IMR-90 (cell line): ENCODE data around the gene ZFYVE28. TPM values are rescaled to one million over a fixed set of nuclear protein-coding genes. Genes with fewer than 3 reads are reported as not detected.
A peak's percentile ranks its signal among the peaks of the same experiment; 100 is the strongest.

Experiments used
- ATAC-seq: fragments of 200-7000 bp; cut with Tn5 transposase; 2 replicates; pipeline ENCODE4 v1.9.1; 2020; ENCODE audit warnings: low read depth, mild to moderate bottlenecking, moderate library complexity
- BruUV-seq: library from RNA; stranded (reverse); fragments of 400-500 nt; replicated peaks from 2 replicates; lab custom pipeline; 2021; lab: Mats Ljungman, UMichigan
- CTCF ChIA-PET: fragments of 300-600 bp; formaldehyde crosslinking; extraction: SDS; loops from one replicate; lab custom pipeline; 2021; ENCODE audit warnings: antibody characterized with exemption; lab: Yijun Ruan, JAX
- POLR2A ChIA-PET: fragments of 300-600 bp; sonication (Branson Sonifier 250); formaldehyde crosslinking; loops from one replicate; lab custom pipeline; 2022; ENCODE audit warnings: antibody characterized with exemption; ENCODE audit not compliant: unreplicated experiment; lab: Charles Lee
- DNase-seq: peaks from one replicate; pipeline ENCODE4 v3.0.0; 2013
- H2AFZ ChIP-seq: replicated peaks from 2 replicates; pipeline ENCODE3; 2013; ENCODE audit warnings: low read length, mild to moderate bottlenecking; ENCODE audit not compliant: poor library complexity
- H2AK5ac ChIP-seq: 2 replicates; pipeline ENCODE4 v1.6.1; 2013; ENCODE audit warnings: low read depth, low read length, inconsistent platforms
- H2AK9ac ChIP-seq: replicated peaks from 2 replicates; pipeline ENCODE3; 2013; ENCODE audit warnings: mild to moderate bottlenecking, low read depth, low read length, moderate library complexity; ENCODE audit not compliant: poor library complexity
- H2BK120ac ChIP-seq: 2 replicates; pipeline ENCODE4 v1.6.1; 2013; ENCODE audit warnings: low read depth, low read length, inconsistent platforms
- H2BK15ac ChIP-seq: 3 replicates; pipeline ENCODE4 v1.6.1; 2013; ENCODE audit warnings: low read depth, low read length, inconsistent platforms
- H2BK20ac ChIP-seq: 2 replicates; pipeline ENCODE4 v1.6.1; 2013; ENCODE audit warnings: low read depth, mild to moderate bottlenecking, inconsistent platforms, low read length, moderate library complexity
- H2BK5ac ChIP-seq: 2 replicates; pipeline ENCODE4 v1.6.1; 2013; ENCODE audit warnings: mild to moderate bottlenecking, low read depth, low read length, inconsistent platforms; ENCODE audit not compliant: poor library complexity, severe bottlenecking
- H3K14ac ChIP-seq: replicated peaks from 2 replicates; pipeline ENCODE4 v1.6.1; 2013; ENCODE audit warnings: low read depth, low read length, inconsistent platforms
- H3K18ac ChIP-seq: 2 replicates; pipeline ENCODE4 v1.6.1; 2013; ENCODE audit warnings: low read depth, low read length, control low read depth
- H3K23ac ChIP-seq: 2 replicates; pipeline ENCODE4 v1.6.1; 2013; ENCODE audit warnings: low read depth, low read length, inconsistent platforms
- H3K27ac ChIP-seq: 2 replicates; pipeline ENCODE4 v1.5.1; 2013; ENCODE audit warnings: mild to moderate bottlenecking, control low read depth, low read length; ENCODE audit not compliant: insufficient read depth
- H3K27me3 ChIP-seq: 2 replicates; pipeline ENCODE4 v1.6.1; 2013; ENCODE audit warnings: low read length; ENCODE audit not compliant: control insufficient read depth, insufficient read depth
- H3K36me3 ChIP-seq: 2 replicates; pipeline ENCODE4 v1.6.1; 2013; ENCODE audit warnings: low read length, mixed read lengths; ENCODE audit not compliant: control insufficient read depth, insufficient read depth
- H3K4ac ChIP-seq: 2 replicates; pipeline ENCODE4 v1.6.1; 2013; ENCODE audit warnings: low read depth, low read length, inconsistent platforms
- H3K4me1 ChIP-seq: 2 replicates; pipeline ENCODE4 v1.6.1; 2013; ENCODE audit warnings: low read length, mixed read lengths; ENCODE audit not compliant: control insufficient read depth, insufficient read depth
- H3K4me2 ChIP-seq: 2 replicates; pipeline ENCODE4 v1.6.1; 2013; ENCODE audit warnings: low read depth, mild to moderate bottlenecking, control low read depth, low read length, moderate library complexity
- H3K4me3 ChIP-seq: 2 replicates; pipeline ENCODE4 v1.5.1; 2013; ENCODE audit warnings: low read depth, mild to moderate bottlenecking, control low read depth, low read length, moderate library complexity; ENCODE audit not compliant: insufficient read depth
- H3K56ac ChIP-seq: 2 replicates; pipeline ENCODE4 v1.6.1; 2013; ENCODE audit warnings: low read length, inconsistent platforms; ENCODE audit not compliant: insufficient read depth; ENCODE audit errors: extremely low read depth
- H3K79me1 ChIP-seq, 2 experiments: 2 replicates each; pipeline ENCODE4 v1.6.1; 2013; ENCODE audit warnings: low read length in 2 of 2, inconsistent platforms in 1 of 2, low read depth in 1 of 2
- H3K9ac ChIP-seq: 2 replicates; pipeline ENCODE4 v1.6.1; 2013; ENCODE audit warnings: low read depth, low read length, control low read depth
- H3K9me1 ChIP-seq: 2 replicates; pipeline ENCODE4 v1.6.1; 2013; ENCODE audit warnings: low read length, inconsistent platforms; ENCODE audit not compliant: insufficient read depth
- H3K9me3 ChIP-seq: 2 replicates; pipeline ENCODE4 v1.6.1; 2013; ENCODE audit warnings: low read length; ENCODE audit not compliant: control insufficient read depth, insufficient read depth
- H4K20me1 ChIP-seq: 2 replicates; pipeline ENCODE4 v1.6.1; 2013; ENCODE audit warnings: low read length, inconsistent platforms; ENCODE audit not compliant: insufficient read depth
- H4K5ac ChIP-seq: 2 replicates; pipeline ENCODE4 v1.6.1; 2013; ENCODE audit warnings: mild to moderate bottlenecking, low read depth, low read length, control low read depth
- H4K8ac ChIP-seq, 2 experiments: 2 replicates each; pipeline ENCODE4 v1.6.1; 2013; ENCODE audit warnings: low read depth in 2 of 2, low read length in 2 of 2, control low read depth in 1 of 2, inconsistent platforms in 1 of 2
- H4K91ac ChIP-seq: 2 replicates; pipeline ENCODE4 v1.6.1; 2013; ENCODE audit warnings: low read depth, low read length, inconsistent platforms; ENCODE audit not compliant: insufficient read depth
- BHLHE40 ChIP-seq: fragments of 150-350 bp; IDR thresholded peaks from 2 replicates; pipeline ENCODE4 v1.6.1; 2016; ENCODE audit warnings: mild to moderate bottlenecking, low read depth, low read length
- CEBPB ChIP-seq: IDR thresholded peaks from 2 replicates; pipeline ENCODE4 v1.6.1; 2012; ENCODE audit warnings: low read depth, low read length, improper control_type of control experiment
- CHD1 ChIP-seq: IDR thresholded peaks from 2 replicates; pipeline ENCODE4 v1.6.1; 2012; ENCODE audit warnings: low read depth, low read length, improper control_type of control experiment
- FOS ChIP-seq: fragments of 150-350 bp; IDR thresholded peaks from 2 replicates; pipeline ENCODE4 v1.6.1; 2016; ENCODE audit warnings: low read depth, low read length
- MAFK ChIP-seq: IDR thresholded peaks from 2 replicates; pipeline ENCODE4 v1.6.1; 2012; ENCODE audit warnings: low read depth, low read length, improper control_type of control experiment
- MXI1 ChIP-seq: IDR thresholded peaks from 2 replicates; pipeline ENCODE4 v1.6.1; 2012; ENCODE audit warnings: low read depth, mild to moderate bottlenecking, low read length, moderate library complexity, borderline replicate concordance
- POLR2A ChIP-seq: IDR thresholded peaks from 2 replicates; pipeline ENCODE4 v1.6.1; 2012; ENCODE audit warnings: mild to moderate bottlenecking, low read depth, low read length
- RFX5 ChIP-seq: IDR thresholded peaks from 2 replicates; pipeline ENCODE4 v1.8.0; 2012; ENCODE audit warnings: low read depth, mild to moderate bottlenecking, low read length, moderate library complexity
- WGBS, 2 experiments: methylation state at CpG; one replicate each; pipeline versions ENCODE4 v1.1.5 to v1.1.7; 2013; ENCODE audit warnings: missing lambda C conversion rate in 2 of 2; ENCODE audit not compliant: insufficient read length in 1 of 2; ENCODE audit errors: extremely low coverage in 2 of 2; 5-methylcytosine and 5-hydroxymethylcytosine counted together
- dilution Hi-C: fragments of 300-500 bp; cut with HindIII; formaldehyde crosslinking; loops from one replicate; pipeline ENCODE4 v1.14.3; 2018; ENCODE audit warnings: low sequenced_read_pairs; ENCODE audit not compliant: unreplicated experiment
- in situ Hi-C: fragments of 300-500 bp; cut with MboI; formaldehyde crosslinking; loops from 3 replicates; pipeline ENCODE4 v1.14.3; 2019; ENCODE audit warnings: low sequenced_read_pairs, inconsistent platforms, mixed read lengths
- intact Hi-C: fragments of 100-400 bp; cut with micrococcal nuclease; formaldehyde crosslinking; loops from 2 replicates; pipeline ENCODE4 v1.10.0; 2022
- polyA plus RNA-seq, 3 experiments: library from polyadenylated mRNA; depleted of rRNA; stranded (reverse); fragments of >200 nt; gene quantifications; 2 replicates each; pipeline ENCODE4 v1.2.3, GENCODE V29; 2012; ENCODE audit warnings: low replicate concordance in 1 of 3
- total RNA-seq: library from RNA; depleted of rRNA; stranded (reverse); fragments of >200 nt; gene quantifications from 2 replicates; pipeline ENCODE4 v1.2.3, GENCODE V29; 2012
- TF ChIP-seq, protein P1 (sequence below): fragments of 150-350 bp; IDR thresholded peaks from 2 replicates; pipeline ENCODE4 v1.6.1; 2017; ENCODE audit warnings: mild to moderate bottlenecking, antibody characterized with exemption, low read length, low read depth

Gene ZFYVE28
- total and polyA plus RNA-seq, 2 of the 4 experiments (the other 2 are of a cell fraction) = 0.36 to 1.2 TPM

DNA sequence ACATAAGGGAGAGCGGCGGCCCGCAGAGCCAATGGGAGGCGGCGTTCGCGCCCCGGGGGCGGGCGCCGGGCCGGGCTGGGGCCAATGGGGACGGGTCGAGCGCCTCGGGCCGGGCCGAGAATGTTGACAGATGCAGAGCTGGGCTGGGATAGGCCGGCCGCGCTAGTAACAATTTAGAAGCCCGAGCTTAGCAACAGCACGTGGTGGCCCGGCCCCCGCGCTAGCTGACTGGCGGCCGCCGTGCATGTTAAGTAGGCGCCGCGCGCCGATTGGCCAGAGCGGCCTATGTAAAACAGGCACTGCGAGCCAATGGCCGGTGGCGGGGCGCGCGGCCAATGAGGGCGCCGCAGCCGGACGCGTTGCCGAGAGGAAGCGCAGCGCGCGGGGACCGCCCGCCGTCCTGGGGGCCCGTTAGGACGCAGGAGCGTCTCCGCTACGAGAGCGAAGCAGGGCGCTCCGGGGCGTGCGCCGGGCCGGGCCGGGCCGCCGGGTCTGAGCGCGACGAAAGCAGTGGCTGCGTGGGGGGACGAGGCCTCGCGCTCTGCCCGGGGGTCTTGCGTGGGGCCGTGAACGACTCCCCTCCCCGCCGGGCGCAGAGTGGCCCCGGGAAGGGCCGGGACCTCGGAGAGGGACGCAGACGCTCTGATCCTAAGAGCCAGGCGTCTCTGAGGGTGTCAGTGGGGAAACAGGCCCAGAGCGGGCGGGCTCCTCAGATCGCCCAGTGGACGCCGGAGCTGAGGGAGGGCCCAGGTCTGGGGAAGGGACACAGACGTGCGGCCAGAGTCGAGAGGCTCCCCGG is 156.1 kb downstream of the ZFYVE28 start:
- H2AFZ ChIP-seq = peak overlapping the region; percentile 92
- peak; percentile 77 for TF ChIP-seq POLR2A
- peak; percentile 93 for TF ChIP-seq RFX5
- peak; percentile 64; the same call in 1 of the 2 replicates for TF ChIP-seq FOS
- TF ChIP-seq MXI1 = peak; percentile 96; the same call in 1 of the 2 replicates
- TF ChIP-seq MAFK = no peak
- TF ChIP-seq BHLHE40 = peak; percentile 42; the same call in 1 of the 2 replicates
- TF ChIP-seq CHD1 = no peak
- TF ChIP-seq, protein P1, sequence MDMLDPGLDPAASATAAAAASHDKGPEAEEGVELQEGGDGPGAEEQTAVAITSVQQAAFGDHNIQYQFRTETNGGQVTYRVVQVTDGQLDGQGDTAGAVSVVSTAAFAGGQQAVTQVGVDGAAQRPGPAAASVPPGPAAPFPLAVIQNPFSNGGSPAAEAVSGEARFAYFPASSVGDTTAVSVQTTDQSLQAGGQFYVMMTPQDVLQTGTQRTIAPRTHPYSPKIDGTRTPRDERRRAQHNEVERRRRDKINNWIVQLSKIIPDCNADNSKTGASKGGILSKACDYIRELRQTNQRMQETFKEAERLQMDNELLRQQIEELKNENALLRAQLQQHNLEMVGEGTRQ = peak; percentile 89
- TF ChIP-seq CEBPB = peak; percentile 27; the same call in 1 of the 2 replicates
- CTCF ChIA-PET = no interaction called here
- no peak overlapping the region for H2BK20ac ChIP-seq
- H3K14ac ChIP-seq = peak overlapping the region; percentile 55
- WGBS, 2 experiments = 0% methylated on average over 28 of the region's 98 CpGs; no CpG with 5 or more reads in 1 of the 2 experiments
- peaks cover 8% of the 10 kb centered on the region; the same call in 1 of the 2 replicates for H3K4me1 ChIP-seq
- H3K27ac ChIP-seq = peak overlapping the region; percentile 75
- peak overlapping the region; percentile 84 for H2AK9ac ChIP-seq
- H3K27me3 ChIP-seq = no peaks in the 10 kb centered on the region
- H3K4me2 ChIP-seq = peak overlapping the region; percentile 70
- peak overlapping the region; percentile 87 for H3K4ac ChIP-seq
- H2BK15ac ChIP-seq = no peak overlapping the region
- peaks cover 18% of the 10 kb centered on the region; the same call in 1 of the 2 replicates for H3K36me3 ChIP-seq
- H2BK120ac ChIP-seq = peak overlapping the region; percentile 56
- H3K9me3 ChIP-seq = no peaks in the 10 kb centered on the region
- H4K91ac ChIP-seq = peak overlapping the region; percentile 63
- H2BK5ac ChIP-seq = peak overlapping the region; percentile 48
- peak overlapping the region; percentile 55 for H3K9ac ChIP-seq
- ATAC-seq = peak; percentile 89
- peak; percentile 99 for DNase-seq
- dilution Hi-C loops = no loop called here
- BruUV-seq = no TSS peak
- in situ Hi-C loops = no loop called here
- intact Hi-C loops = loop anchor here (5.0 to 10.0 kb wide), 3 partner anchors 90 to 205 kb away; partner anchors contain the start of genes CFAP99, RNF4 and ZFYVE28
- peak overlapping the region; percentile 97 for H3K4me3 ChIP-seq
- H3K18ac ChIP-seq = peak overlapping the region; percentile 2; the same call in 1 of the 2 replicates
- H2AK5ac ChIP-seq = peak overlapping the region; percentile 87; the same call in 1 of the 2 replicates
- H3K23ac ChIP-seq = peak overlapping the region; percentile 92; the same call in 1 of the 2 replicates
- POLR2A ChIA-PET = interaction anchor here (0.6 kb wide), 1 partner anchor 30 kb away, joined by 3 read pairs; no protein-coding TSS in a partner anchor
- H4K8ac ChIP-seq = peak overlapping the region; percentile 38 to 89
- peaks cover 4% of the 10 kb centered on the region; the same call in 1 of the 2 replicates for H3K9me1 ChIP-seq
- H4K20me1 ChIP-seq = peaks cover 27% of the 10 kb centered on the region
- H3K79me1 ChIP-seq = peaks cover 28 to 41% of the 10 kb centered on the region in 2 experiments
- peak overlapping the region; percentile 28 for H4K5ac ChIP-seq
- H3K56ac ChIP-seq = no peak overlapping the region
